ENCODE measurements around the gene PFN4.

- TF ChIP-seq CTCF (IDR thresholded peaks at IDR 0.05) (no peak), POLR2A (IDR thresholded peaks at IDR 0.05) (no peak)
Measured at GRCh38 chr2:24077879-24078278, 45.3 kb downstream of the PFN4 start.
